HuH-7 (cell line): Measurements from ENCODE around the gene PPP1R14B.

Experiments used
- DNase-seq: peaks from one replicate; pipeline ENCODE4 v3.0.0; 2011; ENCODE audit warnings: low spot score

The PPP1R14B gene

GRCh38 chr11:64281957-64282770, 35.4 kb upstream of the PPP1R14B start:
- DNase-seq: no peak

DNA sequence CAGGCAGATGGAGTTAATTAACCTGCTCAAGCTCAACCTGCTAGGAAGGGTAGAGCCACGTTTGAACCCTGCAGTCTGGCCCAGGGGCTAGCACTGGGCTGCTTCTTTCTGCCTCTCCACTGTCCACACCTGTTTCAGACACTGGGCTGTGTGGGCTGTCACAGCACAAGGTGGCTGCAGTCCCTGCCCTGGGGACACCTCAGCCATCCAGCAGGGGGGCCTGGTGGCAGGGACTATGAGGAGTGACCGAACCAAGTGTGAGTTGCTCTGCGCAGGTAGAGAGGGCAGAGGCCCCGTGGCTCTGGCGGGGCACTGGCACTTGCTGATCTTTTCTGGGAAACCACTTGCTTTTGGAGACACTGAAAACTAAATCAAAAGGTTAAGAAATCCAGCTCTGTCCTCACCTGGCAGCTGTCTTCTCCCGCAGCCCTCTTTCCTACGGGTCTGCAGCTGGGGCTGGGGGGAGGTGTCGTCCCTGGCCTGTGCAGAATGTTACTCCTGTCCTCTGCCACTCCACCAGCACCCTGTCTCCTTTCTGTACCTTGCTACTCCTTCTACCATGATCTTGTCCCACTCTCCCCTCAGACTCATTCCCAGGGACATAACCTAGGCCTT, 31.9 kb upstream of the PPP1R14B start:
- DNase-seq: no peak

DNA sequence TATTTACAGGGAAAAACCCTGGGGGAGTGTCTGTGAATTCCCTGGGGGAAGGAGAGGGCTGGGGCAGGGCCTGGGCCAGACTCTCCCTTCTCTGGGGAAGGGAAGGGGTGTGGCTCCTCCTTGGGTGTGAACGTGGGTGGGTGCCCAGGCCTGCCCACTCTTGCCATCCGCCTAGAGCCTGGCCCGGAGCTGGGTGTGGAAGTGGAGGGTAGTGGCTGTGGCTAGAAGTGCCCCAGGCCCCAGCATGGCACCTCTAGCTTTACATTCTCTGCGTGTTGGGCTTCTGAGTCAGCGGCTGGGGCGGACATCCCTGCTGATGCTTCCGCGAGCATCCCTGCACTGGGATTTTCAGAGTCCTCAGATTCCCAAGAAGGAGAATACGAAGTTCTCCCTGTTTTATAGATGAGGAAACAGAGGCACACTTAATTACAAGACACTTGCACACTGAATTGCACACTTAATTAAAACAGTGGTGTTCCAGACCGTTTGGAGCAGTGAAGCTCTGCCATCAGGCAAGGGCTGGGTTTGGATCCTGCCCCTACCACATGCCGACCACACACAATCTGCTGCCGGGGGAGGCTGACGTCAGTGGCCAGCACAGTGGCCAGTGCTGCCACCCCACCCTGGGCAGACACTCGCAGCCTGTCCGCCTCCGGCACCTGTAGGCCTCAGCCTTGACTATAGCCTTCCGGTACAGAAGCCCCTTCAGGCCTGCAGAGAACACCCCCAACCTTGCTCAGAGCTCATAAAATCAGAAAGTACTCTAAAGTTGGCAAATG, 30.1 kb upstream of the PPP1R14B start:
- DNase-seq: no peak

DNA sequence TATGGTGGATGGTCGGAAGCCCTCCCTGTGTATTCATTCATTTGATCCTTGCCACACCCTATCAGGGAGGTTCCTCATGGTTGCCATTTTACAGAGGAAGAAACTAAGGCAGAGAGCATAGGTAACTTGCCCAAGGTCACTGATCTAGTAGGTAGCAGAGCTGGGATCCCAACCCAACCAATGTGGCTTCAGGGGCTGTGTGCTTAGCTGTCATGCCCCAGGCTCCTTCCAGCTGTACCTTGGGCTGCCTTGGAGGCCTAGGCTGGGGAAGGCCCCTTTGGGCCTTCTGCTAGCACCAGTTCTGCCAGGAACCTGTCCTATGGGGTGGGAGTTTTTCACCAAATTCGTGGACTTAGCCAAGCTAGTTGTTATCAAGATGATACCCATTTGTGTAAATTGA, 29.1 kb upstream of the PPP1R14B start:
- no peak for DNase-seq

DNA sequence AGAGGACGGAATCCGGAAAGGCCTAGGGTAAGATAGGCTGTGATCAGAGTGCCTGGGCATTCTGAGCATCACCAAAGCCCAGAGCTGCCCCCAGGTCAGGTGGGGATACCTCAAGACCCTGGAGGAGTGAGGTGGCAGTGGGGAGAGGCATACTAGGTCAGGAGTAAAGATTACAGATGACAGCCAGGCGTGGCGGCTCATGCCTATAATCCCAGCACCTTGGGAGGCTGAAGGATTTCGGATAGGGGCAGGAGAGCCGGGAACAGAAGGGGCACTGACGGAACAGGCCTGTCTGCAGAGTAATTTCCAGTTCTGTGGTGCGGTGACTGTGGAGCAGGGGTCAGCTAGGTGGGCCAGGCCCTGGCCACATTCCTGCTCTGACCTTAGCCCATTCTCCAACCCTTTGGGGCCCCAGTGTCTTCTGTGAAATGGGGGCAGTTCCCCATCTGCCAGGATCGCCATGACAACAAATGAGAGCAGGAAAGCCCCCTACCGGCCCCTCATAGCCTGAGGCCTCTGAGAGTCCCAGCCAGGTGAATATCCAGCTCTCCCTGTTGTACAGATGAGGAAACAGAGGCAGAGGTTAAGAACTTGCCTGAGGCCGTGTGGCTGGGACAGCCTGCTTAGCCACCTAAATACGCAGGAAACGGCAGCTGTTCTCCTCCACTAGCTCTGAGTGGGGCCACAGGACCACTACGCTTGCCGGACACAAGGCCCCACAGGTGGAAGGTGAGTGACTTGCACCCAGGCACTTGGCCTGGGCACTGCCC, 28.5 kb upstream of the PPP1R14B start:
- DNase-seq: no peak

- DNase-seq: peak; percentile 79
Observed at GRCh38 chr11:64269540-64270220, 22.9 kb upstream of the PPP1R14B start.

GRCh38 chr11:64268893-64269539, 22.3 kb upstream of the PPP1R14B start:
- no peak for DNase-seq

DNA sequence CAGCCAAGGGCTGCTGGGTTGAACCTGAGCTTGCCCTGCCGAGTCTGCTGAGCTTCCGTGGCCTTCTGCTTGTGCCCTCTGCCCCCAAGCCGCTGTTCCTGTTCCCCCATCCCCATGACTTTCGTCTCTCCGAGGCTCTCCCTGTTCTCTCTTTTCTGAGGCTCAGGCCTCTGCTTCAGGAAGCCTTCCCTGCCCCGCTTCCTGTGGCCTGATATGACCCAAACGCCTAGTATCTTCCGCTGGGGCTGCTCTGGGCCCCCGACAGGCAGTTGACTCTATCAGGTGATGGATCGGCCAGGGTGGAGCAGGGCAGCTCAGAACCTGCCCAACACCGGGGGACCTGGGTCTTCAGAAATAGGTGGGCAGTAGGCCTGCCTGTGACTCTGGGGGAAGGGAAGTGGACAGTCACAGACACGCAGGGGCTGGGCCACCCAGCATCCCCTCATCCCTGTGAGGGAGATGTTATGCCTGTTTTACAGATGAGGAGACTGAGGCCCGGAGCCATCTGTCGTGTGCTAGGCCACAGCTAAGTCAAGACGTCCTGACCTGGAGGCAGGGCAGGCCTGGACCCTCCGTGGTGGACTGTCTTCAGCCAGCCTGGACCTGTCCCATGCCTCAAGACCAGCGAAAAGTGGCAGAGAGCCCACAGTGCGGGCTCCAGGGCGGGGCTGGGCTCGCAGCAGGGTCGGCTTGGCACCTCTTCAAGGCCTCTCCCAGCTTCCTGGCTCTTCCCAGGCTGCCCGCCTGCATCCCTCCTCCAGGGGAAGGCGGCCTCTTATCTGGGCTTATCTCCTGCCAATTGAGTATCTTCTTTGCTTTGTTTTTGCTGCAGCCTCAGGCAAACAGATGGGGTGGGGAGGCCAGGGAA, 21.5 kb upstream of the PPP1R14B start:
- DNase-seq: no peak

- no peak for DNase-seq
Observed at GRCh38 chr11:64267207-64267945, 20.6 kb upstream of the PPP1R14B start.

DNA sequence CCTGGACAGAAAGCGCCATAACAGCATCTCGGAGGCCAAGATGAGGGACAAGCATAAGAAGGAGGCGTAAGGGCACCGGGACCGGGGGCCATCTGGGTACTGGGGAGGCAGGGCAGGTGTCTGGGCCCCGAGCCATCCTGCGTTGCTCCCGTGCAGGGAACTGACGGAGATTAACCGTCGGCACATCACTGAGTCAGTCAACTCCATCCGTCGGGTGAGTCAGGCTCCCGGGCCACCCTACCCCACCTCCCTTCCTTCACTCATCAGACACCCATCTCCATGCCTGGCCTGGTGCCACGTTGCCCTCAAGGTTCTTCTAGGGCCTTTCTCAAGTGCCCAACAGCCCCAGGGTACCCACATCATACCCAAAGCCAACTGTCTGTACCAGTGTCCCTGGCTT, 19.6 kb upstream of the PPP1R14B start:
- DNase-seq: no peak

GRCh38 chr11:64265176-64266160, 18.7 kb upstream of the PPP1R14B start:
- no peak for DNase-seq

GRCh38 chr11:64264371-64264852, 17.7 kb upstream of the PPP1R14B start:
- no peak for DNase-seq

- DNase-seq: no peak
Observed at GRCh38 chr11:64263947-64264317, 17.2 kb upstream of the PPP1R14B start.

- DNase-seq: no peak
Observed at GRCh38 chr11:64263021-64263946, 16.5 kb upstream of the PPP1R14B start.

DNA sequence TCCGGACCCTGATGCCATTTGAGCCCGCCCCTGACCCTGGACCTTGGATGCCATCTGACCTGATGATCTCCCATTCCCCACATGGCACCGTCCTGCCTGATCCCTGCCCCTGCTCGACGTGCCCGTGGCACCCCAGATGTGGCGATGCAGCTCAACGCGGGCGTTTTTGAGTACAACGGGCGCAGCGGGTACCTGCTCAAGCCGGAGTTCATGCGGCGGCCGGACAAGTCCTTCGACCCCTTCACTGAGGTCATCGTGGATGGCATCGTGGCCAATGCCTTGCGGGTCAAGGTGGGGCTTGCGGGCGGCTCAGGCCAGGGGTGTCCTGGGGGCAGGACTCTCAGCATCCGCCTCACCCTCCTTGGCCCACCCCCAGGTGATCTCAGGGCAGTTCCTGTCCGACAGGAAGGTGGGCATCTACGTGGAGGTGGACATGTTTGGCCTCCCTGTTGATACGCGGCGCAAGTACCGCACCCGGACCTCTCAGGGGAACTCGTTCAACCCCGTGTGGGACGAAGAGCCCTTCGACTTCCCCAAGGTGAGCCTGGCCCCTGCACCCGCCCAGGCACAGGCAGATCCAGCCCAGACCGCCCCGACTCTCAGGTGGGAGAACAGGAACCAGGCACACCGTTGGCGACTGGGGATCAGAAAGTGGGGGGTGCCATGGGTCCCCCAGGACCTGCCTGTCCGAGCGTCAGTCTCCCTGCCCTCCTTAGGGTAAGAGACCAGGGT, 15.7 kb upstream of the PPP1R14B start:
- DNase-seq: no peak

DNA sequence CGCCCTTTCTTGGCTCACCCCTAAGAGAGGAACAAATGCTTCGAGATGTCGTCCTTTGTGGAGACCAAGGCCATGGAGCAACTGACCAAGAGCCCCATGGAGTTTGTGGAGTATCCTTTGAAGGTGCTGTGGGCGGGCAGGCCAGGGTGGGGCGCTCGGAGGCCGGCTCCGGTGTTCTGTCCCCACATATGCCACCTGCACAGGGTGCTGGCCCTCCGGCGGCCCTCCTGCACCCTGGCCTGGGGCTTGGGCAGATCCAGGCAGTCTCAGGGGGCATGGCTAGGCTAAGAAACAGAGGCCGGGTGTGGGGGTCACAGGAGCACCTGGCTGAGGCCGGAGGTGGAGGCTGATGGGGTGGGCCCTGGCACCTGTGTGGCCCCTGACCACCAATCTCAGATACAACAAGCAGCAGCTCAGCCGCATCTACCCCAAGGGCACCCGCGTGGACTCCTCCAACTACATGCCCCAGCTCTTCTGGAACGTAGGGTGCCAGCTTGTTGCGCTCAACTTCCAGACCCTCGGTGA, 14.9 kb upstream of the PPP1R14B start:
- no peak for DNase-seq
